GM03348 (cell line): Measurements from ENCODE around the gene CPE.
A peak's percentile ranks its signal among the peaks of the same experiment; 100 is the strongest.

Experiments used
- DNase-seq: peaks from one replicate; pipeline ENCODE4 v3.0.0; 2012; ENCODE audit warnings: low spot score

CPE gene

GRCh38 chr4:165512424-165512823 lies 133.6 kb downstream of the CPE start:
- no peak for DNase-seq

DNA sequence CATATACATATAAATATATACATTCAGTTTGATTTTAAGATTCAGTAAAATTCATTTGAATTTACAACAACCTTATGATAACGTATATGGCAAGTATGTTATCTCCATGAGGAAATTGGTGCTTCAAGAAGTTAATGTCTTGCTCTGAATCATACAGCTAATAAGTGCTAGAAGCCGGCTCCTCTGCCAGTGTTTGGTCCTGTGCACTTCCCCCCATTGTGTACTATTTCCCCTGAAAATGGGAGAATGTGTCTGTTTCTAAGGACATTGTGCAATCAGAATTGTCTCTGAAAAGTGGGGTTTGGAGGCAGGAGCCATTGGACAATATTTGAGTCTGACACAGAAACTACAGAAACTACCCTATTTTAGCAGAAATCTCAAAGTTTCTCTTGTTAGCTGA lies 135.9 kb downstream of the CPE start:
- no peak for DNase-seq

- DNase-seq, result no peak
Measured at GRCh38 chr4:165515201-165515600, 136.4 kb downstream of the CPE start.

DNA sequence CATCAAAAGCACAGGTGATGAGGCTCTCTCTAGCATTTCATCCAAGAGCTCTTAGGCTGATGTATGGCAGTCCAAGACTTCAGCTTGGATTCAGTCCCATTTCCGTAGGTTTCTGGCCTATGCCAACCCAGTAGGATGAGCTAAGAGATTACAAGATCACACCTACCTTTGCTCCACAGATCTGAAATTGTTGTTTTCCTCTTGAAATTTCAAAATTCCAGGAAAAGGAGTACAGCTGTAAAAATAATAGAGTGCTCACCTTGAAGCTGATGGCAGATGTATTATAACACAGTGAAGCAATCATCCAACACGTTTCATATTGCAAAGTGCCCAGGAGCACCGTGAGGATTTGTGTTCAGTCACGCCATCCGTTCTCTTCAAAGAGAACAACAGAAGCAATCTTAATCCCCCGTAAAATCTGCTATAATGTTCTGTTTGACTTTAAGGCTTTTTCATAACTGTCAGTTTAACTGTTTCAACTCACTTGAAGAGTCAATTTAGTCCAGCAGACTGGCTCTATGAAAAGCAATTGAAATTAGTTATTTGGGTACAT lies 137.5 kb downstream of the CPE start:
- DNase-seq, result no peak

DNA sequence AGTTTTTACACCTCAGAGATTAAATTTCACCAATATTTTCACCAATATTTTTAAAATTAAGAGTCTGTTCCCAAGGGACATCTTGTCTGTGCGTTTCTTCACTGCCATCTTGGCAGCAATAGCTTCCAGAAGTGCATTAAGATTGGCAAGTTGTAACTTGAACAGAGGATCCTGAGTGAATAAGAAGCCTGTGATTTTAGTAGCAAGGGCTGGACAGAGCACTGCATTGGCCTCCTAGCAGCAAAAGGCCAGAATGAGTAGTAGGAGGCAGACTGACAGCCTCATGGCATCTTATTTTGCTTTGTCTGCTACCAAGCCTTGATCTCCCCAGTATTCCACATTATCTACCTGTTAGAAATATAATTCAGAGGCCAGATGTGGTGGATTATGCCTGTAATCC lies 138.4 kb downstream of the CPE start:
- no peak for DNase-seq

- DNase-seq, result no peak
Measured at GRCh38 chr4:165518024-165518616, 139.3 kb downstream of the CPE start.

- DNase-seq, result no peak
Measured at GRCh38 chr4:165518686-165519085, 139.9 kb downstream of the CPE start.

DNA sequence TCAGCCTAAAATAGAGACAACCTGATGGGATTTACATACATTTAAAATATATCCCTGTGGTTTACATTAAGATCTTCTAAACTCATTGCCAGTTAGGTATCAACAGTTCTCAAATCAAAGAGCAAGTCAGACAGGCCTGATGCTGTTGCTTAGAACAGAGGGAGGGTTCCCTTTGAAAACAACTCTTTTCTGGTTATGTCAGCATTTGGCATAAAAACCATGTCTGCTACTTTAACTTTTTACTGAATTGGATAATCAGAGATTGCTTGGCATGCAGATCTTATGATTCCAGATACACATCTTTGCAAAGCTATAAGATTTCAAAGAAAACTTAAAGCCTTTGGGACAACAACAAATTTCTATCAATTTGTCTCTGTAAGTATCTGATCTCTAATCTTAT lies 140.8 kb downstream of the CPE start:
- no peak for DNase-seq

DNA sequence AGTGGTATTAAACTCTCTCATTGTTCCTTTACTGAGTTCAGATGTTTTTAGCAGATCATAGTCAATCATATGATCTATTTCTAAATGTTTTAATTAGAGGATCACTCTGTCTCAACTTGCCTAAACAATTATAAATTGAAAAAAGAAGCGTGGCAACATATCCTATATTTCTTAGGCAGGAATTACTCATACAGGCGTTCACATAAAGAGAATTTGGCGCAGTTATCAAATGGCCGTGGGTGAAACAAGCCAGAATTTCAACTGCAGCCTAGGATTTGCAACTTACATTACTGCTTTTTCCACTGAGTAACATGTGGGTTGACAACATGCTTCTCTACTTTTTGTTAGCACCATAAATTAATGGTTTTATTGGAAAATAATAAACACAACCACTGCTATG lies 141.3 kb downstream of the CPE start:
- DNase-seq, result no peak

DNA sequence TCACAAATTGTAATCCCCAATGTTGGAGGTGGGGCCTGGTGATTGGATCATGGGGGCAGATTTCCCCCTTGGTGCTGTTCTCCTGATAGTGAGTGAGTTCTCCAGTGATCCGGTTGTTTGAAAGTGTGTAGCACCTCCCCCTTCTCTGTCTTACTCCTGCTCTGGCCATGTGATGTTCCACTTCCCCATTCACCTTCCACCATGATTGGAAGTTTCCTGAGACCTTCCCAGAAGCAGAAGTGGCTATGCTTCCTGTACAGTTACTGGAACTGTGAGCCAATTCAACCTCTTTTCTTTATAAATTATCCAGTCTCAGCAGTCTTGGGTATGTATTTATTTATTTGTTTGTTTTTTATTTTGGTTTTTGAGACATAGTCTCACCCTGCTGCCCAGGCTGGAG lies 143.2 kb downstream of the CPE start:
- DNase-seq, result no peak

GRCh38 chr4:165524532-165525190 lies 145.9 kb downstream of the CPE start:
- DNase-seq, result no peak

DNA sequence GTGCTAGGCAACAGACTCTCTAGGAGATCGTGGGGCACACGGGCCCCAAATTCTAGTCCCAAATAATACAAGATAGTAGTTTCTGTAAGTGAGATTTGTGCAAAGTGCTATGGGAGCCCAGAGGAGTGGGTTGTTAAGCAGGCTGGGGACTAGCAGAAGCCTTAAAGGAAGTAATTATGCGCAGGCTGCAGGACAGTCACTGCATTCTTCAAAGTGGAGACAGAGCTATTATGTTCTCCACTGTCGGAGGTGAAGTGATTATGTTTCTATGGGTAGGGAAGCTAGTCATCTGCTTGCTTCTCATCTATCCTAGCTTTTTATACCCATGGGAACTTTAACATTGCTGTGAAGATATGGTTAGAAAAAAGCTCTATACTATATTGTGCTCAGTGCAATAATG lies 154.2 kb downstream of the CPE start:
- no peak for DNase-seq

DNA sequence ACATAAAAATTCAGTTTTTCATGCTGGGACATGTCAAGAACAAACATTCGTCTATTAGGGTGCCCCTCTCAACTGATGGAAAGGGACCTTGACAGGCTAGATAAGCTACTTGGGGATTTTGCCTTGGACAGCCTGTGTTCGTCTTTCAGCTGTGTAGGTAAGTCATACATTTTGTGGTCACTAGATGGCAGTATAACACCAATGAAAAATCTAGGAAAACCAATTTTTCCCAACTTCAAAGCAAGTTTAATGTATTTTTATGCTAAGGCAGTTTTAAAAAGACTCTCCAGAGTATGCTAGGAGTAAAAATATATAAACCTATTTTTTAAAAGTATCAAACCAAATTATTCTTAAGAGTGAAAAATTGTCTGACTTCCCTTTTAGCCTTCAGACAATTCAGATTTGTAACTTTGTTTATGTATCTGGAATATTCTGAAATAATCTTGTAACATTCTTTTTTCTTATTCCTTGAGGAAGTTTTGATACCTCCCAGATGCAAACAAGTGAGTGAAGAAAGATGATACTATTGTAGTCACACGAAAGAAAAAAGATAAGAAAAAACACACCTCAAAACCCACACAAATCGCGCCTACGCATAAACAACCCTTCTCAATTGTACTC lies 158.3 kb downstream of the CPE start:
- peak; percentile 32 for DNase-seq

GRCh38 chr4:165539801-165540200 lies 161.0 kb downstream of the CPE start:
- no peak for DNase-seq

DNA sequence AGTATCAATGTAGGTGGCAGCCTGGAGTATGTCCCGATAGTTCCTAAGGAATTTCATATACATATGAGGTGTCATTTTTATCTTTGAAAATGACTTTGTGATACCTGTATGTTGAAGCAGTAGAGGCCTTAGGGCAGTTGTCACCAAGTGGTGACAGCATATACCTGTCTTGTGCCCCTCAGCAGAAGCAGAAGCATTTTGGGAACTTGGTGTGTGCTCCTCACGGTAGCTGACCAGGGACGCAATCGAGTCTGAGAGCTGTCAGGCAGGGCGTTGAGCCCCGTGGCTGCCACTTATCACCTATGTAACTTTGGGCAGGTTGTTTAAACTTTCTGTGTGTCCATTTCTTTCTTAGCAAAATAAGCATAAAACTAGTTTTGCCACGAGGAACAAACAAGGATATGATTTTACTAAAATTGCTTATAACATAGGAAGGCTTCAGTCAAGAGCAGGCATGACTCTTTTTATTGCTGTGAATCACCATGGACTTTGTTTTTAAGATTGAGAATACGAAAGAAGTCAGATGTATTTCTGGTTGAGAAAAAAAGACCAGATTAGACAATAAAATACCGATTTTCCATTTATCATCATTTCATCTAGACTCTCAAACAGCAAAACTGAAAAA lies 161.5 kb downstream of the CPE start:
- no peak for DNase-seq

GRCh38 chr4:165541851-165542459 lies 163.1 kb downstream of the CPE start:
- no peak for DNase-seq

- DNase-seq, result no peak
Measured at GRCh38 chr4:165542476-165542875, 163.7 kb downstream of the CPE start.
